Measurements from ENCODE around the gene CCDC182.

The CCDC182 gene

DNA sequence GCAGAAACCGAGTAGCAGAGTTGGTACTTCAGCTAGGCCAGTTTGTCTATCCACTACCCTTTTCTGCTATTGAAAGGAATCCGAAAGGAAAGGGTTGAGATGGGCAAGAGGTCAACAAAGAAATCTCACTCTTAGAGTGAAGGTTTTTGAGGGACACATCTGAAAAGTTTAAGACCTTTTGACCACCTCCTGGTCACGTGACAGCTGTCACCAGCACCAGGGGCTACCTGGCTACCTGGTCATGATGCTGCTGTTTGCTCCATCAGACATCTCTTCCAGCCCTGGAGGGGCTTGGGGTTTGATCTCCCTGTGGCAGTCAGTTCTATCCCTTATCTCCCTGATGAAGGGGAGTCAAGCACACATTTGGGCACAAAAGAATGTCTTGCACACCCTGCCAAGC lies 7.6 kb downstream of the CCDC182 start:
- in situ Hi-C loops (cut with MboI; ENCODE audit: low sequenced_read_pairs, unreplicated experiment): no loop called here
- TF ChIP-seq, protein P1, sequence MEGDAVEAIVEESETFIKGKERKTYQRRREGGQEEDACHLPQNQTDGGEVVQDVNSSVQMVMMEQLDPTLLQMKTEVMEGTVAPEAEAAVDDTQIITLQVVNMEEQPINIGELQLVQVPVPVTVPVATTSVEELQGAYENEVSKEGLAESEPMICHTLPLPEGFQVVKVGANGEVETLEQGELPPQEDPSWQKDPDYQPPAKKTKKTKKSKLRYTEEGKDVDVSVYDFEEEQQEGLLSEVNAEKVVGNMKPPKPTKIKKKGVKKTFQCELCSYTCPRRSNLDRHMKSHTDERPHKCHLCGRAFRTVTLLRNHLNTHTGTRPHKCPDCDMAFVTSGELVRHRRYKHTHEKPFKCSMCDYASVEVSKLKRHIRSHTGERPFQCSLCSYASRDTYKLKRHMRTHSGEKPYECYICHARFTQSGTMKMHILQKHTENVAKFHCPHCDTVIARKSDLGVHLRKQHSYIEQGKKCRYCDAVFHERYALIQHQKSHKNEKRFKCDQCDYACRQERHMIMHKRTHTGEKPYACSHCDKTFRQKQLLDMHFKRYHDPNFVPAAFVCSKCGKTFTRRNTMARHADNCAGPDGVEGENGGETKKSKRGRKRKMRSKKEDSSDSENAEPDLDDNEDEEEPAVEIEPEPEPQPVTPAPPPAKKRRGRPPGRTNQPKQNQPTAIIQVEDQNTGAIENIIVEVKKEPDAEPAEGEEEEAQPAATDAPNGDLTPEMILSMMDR (IDR thresholded peaks at IDR 0.05; ENCODE audit: borderline replicate concordance, control extremely low read depth, extremely low read depth, insufficient read depth, missing control alignments): no peak

DNA sequence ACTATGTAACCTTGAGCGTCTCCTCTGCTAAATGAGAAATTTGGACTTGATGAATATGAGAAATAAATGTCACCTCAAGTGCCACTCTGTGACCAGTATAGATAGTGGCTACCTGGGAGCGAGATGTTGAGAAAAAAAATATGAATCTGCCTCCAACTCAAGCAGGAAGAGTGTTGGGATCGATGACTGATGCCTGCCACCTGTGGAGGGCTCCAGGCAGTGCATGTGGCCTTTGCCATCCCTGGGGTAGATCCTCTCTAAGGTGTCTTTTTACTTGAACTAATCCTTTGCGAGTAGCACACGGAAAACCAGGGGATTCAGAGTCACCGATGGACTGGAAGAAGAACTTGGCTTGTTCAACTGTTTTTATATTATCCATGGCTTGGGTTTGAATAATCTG lies 9.4 kb downstream of the CCDC182 start:
- in situ Hi-C loops (cut with MboI; ENCODE audit: low sequenced_read_pairs, unreplicated experiment): no loop called here
- no peak for DNase-seq (ENCODE audit: low spot score)
- TF ChIP-seq, protein P1 (IDR thresholded peaks at IDR 0.05; ENCODE audit: borderline replicate concordance, control extremely low read depth, extremely low read depth, insufficient read depth, missing control alignments): peak; percentile 22

More for the DNA sequence above, 7.6 kb downstream of the CCDC182 start:
- DNase-seq (ENCODE audit: low spot score): no peak

DNA sequence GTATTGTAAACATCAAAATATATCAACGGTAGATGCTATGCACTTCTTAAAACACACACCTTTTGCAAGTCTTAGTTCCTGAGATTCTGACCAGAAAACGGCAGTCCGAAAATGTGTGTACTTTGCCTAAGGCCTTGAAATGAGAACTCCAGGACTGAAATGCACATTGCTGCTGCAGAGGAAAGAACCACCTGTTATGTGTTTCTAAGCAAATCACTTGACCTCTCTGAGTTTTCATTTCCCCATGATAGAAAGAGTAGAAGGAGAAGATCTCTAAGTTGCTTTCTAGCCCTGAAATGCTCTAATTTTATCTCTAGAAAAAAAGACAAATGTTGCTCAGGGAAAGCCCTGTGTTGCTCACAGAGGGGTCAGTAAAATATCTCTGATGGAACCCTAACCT lies 9.9 kb downstream of the CCDC182 start:
- in situ Hi-C loops (cut with MboI; ENCODE audit: low sequenced_read_pairs, unreplicated experiment): no loop called here
- no peak for DNase-seq (ENCODE audit: low spot score)
- TF ChIP-seq, protein P1 (IDR thresholded peaks at IDR 0.05; ENCODE audit: borderline replicate concordance, control extremely low read depth, extremely low read depth, insufficient read depth, missing control alignments): no peak

DNA sequence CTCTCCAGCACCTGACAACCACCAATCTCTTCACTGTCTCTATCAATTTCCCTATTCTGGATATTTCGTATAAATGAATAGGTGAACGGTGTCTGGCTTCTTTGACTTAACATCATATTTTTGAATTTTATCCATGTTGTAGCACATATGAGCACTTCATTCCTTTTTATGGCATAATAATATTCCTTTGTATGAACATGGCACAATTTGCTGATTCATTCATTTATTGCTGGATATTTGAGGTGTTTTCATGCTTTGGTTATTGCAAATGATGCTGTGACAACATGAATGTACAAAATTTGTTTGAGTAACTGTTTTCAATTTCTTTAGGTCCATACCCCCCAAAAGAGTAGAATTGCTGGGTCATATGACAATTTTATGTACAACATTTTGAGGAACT lies 12.0 kb downstream of the CCDC182 start:
- TF ChIP-seq, protein P1 (IDR thresholded peaks at IDR 0.05; ENCODE audit: borderline replicate concordance, control extremely low read depth, extremely low read depth, insufficient read depth, missing control alignments): no peak
- no peak for DNase-seq (ENCODE audit: low spot score)
- in situ Hi-C loops (cut with MboI; ENCODE audit: low sequenced_read_pairs, unreplicated experiment): no loop called here

DNA sequence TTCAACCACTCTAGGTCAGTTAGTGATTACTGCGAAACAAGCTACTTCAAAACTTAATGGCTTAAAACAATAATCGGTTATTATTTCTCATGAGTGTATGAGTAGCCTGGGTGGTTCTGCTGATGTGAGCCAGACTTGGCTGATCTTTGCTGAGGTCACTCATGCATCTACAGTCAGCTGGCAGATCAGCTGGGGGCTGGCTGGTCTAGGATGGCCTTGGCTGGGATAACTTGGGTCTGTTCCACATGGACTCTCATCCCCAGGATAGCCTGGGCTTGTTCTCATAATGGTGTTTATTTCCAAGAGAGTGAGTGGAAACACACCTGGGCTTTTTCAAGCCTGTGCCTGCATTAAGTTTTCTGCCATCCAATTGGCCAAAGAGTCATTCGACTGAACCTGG lies 13.0 kb downstream of the CCDC182 start:
- in situ Hi-C loops (cut with MboI; ENCODE audit: low sequenced_read_pairs, unreplicated experiment): no loop called here
- TF ChIP-seq, protein P1 (IDR thresholded peaks at IDR 0.05; ENCODE audit: borderline replicate concordance, control extremely low read depth, extremely low read depth, insufficient read depth, missing control alignments): no peak
- DNase-seq (ENCODE audit: low spot score): no peak

DNA sequence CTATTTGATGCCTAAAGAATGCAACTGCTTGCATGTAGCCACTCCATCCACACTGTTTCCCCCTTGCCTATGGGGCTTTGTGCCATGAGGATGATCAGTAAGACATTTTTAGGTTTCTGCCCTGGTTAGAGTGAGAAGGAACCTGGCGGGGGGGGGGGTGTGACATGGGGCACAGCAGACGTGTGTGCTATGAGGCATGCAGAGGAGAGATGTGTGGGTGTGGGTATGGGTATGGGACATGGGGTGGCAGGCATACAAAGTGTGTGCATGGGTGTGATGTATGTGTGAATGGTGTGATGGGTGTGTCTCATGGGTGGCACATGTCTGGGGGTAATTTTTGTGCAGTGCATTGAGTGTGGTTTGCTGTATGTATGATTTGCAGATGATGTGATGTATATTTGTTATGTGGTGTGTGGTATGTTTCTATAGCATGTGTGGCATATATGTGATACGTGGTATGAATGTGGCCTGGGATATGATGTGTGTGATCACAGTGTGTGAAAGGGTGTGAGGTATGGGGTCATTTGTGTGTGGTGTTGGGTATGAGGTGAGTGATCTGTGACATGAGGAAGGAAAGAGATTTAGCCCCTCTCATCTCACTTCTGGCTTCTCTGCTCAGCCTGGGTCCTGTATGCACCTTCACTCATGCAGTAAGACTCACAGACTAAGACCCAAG lies 14.9 kb downstream of the CCDC182 start:
- no peak for DNase-seq (ENCODE audit: low spot score)
- TF ChIP-seq, protein P1 (IDR thresholded peaks at IDR 0.05; ENCODE audit: borderline replicate concordance, control extremely low read depth, extremely low read depth, insufficient read depth, missing control alignments): no peak
- in situ Hi-C loops (cut with MboI; ENCODE audit: low sequenced_read_pairs, unreplicated experiment): no loop called here
